ENCODE results near the gene FREY1.

FREY1 gene

GRCh38 chr11:45890886-45891550, 16.1 kb downstream of the FREY1 start:
- DNase-seq = no peak

- DNase-seq = no peak
Observed at GRCh38 chr11:45889966-45890365, 17.1 kb downstream of the FREY1 start.

GRCh38 chr11:45889555-45889954, 17.5 kb downstream of the FREY1 start:
- no peak for DNase-seq

- no peak for DNase-seq
Observed at GRCh38 chr11:45887587-45887986, 19.5 kb downstream of the FREY1 start.

GRCh38 chr11:45886816-45887520, 20.1 kb downstream of the FREY1 start:
- no peak for DNase-seq

- DNase-seq = no peak
Observed at GRCh38 chr11:45885921-45886721, 20.9 kb downstream of the FREY1 start.

- DNase-seq = peak; percentile 27
Observed at GRCh38 chr11:45885274-45885920, 21.7 kb downstream of the FREY1 start, which contains the start of gene MAPK8IP1. MAPK8IP1 (plus strand) TSS chr11:45885651; CDS start chr11:45885821, 170 bp downstream.

GRCh38 chr11:45884596-45885185, 22.4 kb downstream of the FREY1 start:
- no peak for DNase-seq

- DNase-seq = no peak
Observed at GRCh38 chr11:45881708-45882368, 25.2 kb downstream of the FREY1 start.

- no peak for DNase-seq
Observed at GRCh38 chr11:45880772-45881570, 26.1 kb downstream of the FREY1 start.

GRCh38 chr11:45879803-45880686, 27.0 kb downstream of the FREY1 start:
- DNase-seq = no peak

- no peak for DNase-seq
Observed at GRCh38 chr11:45877845-45878244, 29.2 kb downstream of the FREY1 start.

GRCh38 chr11:45877221-45877620, 29.9 kb downstream of the FREY1 start:
- DNase-seq = no peak

- no peak for DNase-seq
Observed at GRCh38 chr11:45876401-45876800, 30.7 kb downstream of the FREY1 start.

GRCh38 chr11:45872651-45873356, 34.3 kb downstream of the FREY1 start:
- DNase-seq = no peak

- DNase-seq = no peak
Observed at GRCh38 chr11:45871638-45872037, 35.4 kb downstream of the FREY1 start.

GRCh38 chr11:45870706-45871105, 36.4 kb downstream of the FREY1 start:
- DNase-seq = no peak

- DNase-seq = no peak
Observed at GRCh38 chr11:45869551-45869950, 37.5 kb downstream of the FREY1 start.

- no peak for DNase-seq
Observed at GRCh38 chr11:45864041-45864440, 43.0 kb downstream of the FREY1 start.

All from activated CD4-positive, alpha-beta T cell treated with anti-CD3 and anti-CD28 coated beads for 1 hour (primary cell).